GM19025 (cell line): ENCODE results near the gene TP53I11.

Experiments
- ATAC-seq: cut with Tn5 transposase; IDR thresholded peaks from one replicate; pipeline ENCODE4 v1.9.1; 2021; ENCODE audit warnings: mild to moderate bottlenecking, low read depth, moderate library complexity; ENCODE audit not compliant: unreplicated experiment

Gene TP53I11, protein sequence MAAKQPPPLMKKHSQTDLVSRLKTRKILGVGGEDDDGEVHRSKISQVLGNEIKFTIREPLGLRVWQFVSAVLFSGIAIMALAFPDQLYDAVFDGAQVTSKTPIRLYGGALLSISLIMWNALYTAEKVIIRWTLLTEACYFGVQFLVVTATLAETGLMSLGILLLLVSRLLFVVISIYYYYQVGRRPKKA

DNA sequence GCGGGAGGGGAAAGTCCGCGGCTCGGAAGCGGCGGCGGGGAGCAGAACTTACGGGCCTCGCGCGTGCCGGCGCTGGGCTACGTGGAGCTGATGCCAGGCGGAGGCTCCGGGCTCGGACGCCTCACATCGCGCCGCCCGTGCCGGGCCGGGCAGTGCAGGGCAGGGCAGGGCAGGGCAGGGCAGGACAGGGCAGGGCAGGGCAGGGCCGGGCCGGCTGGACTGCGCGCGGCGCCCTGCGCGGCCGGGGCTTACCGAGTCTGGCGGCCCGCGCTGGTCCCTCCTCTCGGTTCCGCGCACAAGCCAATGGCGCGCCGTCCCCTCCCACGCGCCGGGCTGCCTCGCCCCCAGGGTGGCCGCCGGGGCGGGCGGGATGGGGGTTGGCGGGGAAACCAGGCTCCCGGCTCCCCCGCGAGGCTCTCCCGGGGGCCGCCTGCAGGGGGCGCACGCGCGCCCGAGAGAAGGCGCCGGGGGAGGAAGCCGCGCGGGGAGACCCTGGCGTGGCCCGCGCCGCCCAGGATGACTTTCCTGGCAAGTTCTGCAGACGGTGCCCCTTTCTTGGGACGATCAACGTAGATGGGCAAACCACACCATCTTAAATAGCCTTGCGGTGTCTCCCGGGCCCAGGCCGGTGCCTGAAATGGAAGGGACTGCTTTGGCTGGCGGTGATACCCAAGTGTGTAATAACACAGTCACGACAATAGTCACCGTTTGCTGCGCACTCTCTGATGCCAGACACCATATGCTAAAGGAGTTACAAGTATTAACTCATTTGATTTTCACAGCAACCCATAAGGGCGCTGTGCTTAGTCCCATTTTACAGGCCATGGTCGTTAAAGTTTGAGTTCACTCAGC lies at the start of gene TP53I11:
Gene TP53I11, minus strand, starts transcription at position 259 of the 852 bp plus-strand sequence. CDS start 12,548 bp downstream, outside the sequence.
- no peak for ATAC-seq

DNA sequence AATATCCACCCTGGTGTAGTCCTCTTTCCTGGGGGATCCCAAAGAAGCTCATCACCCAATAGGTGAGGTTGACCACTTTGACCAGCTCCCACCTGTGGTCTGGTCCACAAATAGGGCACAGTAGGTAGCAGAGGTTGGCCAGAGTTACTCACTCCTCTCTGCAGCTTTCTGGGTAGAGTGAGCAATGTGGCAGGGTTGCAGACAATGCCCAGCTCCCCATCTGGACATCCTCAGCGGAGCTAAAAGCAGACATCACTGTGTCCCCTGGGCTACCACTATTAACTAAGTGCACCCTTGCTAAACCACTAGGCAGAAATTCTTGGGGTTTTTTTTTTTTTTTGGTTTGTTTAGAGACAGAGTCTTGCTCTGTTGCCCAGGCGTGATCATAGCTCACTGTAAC lies 48.4 kb upstream of the TP53I11 start:
- ATAC-seq: no peak

DNA sequence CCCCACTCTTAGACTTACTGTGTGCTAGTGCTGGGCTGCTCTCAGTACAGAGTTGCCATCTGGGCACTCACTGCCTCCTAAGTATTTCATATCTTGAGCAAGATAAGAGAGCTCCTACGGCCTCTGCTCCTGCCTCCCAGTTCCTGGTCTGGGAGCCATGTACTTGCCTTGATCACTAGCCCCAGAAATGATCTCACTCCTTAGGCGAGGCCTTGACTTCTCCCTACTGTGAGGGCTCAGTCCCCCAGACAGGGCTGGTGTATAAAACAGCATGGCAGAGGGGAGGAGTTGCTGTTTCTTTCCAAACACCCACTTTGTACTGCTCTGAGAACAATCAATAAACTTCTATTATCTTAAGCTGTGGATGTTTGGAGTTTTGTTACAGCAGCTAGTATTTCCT lies 47.4 kb upstream of the TP53I11 start:
- no peak for ATAC-seq

DNA sequence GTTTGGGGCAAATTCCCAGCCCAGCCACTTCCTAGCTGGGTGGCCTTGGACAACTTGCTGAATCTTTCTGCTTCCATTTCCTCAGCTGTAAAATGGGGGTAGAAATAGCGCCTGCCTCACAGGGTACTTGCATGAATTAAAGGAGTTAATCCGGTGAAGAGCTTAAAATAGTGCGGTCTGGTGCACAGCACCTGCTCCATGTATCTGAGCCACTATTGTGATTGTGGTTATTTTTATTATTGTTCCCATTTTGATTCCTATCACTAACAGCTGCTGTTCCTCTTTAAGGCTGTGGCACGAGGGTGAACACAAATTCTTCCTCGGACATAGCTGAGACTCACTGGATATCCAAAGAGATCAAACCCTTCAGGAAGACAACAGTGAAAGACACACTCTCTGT lies 46.9 kb upstream of the TP53I11 start:
- ATAC-seq: no peak

DNA sequence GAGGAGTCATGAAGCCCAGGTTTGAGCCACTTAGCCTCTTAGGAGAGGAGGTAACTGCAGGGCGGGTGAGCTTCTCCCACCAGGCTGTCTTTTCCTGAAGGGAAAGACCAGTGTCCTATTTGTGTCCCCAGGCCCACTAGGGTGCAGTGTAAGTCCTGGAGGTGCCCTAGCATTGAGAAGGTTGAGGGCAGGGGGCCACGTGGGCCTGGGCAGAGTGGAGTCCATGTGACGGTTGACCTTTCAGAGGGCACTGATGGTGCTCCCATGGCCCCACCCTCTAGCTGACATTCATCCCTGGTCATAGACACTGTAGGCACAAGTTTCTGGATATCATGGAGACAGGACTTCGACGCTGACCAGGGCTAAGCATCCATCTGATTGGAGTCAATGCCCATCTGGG lies 44.1 kb upstream of the TP53I11 start:
- no peak for ATAC-seq

DNA sequence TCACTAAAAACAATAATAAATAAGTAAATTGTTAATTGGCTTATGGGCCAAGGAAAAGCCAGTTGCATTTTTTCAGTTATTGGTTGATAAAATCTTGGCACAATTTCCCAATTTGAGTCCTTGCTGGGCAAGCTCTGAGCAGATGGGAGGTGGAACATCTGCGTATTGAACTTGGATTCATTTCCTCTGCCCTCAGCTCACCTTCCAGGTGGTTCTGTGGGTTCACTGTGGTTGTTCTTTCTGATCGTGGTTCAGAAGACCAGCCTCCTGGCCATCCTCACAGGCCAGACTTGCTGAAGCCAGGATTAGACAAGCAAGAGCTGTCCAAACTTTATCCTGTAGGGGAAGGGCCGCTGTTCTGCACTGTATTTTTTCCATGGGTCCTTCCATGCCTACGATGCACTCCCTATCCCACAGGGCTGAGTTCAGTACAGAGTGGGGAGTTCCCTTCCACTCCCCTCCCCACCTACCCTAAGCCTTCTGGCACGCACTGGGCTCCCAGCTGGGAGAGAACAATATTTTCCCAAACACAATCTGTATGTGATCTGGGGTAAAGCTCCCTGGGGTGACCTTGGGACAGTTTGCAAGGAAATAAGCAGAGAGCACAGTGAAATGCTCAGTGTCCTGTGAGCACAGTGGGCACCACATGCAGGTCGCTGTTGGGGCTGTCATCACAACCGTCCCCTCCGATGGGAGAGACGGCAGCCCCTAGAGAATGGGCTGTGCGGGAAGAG lies 43.5 kb upstream of the TP53I11 start:
- ATAC-seq: no peak

DNA sequence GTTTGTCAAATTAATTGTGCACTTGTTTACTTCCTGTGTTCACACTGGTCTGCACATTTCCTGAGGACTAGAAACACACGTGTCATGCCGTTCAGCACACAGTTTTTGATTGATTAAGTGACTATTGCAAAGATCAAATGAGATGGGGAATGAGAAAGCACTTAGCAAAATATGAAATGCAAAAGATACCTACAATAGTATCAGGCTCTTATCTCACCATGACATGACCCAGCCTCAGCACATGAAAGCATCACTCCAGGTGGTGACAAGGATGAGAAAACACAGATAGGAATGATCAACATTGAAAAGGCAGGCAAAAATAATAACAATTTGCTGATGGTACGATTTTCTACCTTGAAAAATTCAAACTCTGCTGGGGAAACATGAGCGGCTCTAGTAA lies 42.1 kb upstream of the TP53I11 start:
- ATAC-seq: no peak

DNA sequence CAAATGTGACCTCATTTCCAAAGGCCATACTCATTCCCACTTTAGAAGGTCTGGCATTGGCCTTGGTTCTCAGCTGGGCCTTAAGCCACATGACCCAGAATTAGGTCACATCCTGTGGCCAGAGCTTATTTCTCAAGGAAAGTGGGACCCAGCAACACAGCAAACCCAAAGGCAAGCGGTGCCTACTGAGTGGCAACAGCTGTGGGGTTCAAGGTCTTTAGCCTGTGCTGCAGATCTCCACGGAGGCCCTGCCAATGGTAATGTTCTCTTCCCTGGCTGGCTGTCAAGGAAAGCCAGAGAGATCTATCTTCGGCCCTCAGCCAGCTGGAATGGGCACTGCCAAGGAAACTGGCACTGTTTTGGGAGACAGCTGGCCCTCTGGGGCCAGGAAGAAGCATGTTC lies 41.5 kb upstream of the TP53I11 start:
- ATAC-seq: no peak

DNA sequence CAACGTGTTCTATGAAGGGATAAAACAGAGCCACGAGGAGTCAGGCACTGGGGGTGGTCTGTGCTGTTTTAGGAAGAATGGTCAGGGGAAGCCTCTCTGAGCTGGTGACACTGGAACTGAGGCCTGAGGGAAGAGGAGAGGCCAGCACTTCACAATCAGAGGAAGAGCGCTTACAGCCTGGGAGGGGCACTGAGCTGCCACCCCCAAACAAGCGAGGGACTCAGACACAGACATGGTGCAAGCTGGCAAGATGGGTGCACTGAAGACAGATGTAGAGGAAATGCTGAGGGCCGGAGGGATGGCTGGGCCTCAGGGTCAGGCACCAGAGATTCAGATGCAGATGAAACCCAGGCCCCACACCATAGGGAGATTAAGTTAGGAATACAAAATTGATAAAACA lies 40.0 kb upstream of the TP53I11 start:
- no peak for ATAC-seq

DNA sequence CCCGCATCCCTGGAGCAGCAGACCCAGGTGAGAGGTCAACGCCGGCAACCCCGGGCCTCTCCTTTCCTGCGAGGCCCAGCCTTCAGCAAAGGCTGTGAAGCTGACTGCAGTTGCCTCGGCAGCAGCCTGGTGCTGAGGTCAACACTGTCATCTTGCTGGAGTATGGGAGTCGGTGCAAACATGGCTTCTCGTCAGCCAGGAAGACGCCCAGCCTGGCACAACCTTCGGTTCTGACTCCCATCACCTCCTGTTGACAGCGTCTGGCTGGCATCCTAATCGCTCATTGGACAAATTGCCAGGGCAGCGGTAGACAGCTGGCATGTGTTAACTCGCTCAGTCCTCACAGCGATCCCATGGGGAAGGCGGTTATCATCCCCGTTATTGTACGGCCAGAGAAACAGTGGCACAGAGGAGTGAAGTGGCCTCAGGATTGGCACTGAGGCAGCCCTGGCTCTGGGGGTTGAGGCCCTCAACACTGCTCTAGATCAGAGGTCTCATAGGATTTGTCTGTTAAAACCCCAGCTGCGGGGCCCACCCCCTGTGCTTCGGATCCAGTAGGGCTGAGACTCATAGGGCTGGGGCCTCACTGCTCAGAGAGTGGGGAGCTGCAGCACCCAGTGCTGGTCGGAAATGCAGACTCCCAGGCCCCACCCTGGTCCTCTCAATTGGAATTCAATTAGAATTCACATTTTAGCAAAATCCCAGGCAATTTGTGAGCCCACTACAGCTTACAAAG lies 39.3 kb upstream of the TP53I11 start:
- no peak for ATAC-seq

DNA sequence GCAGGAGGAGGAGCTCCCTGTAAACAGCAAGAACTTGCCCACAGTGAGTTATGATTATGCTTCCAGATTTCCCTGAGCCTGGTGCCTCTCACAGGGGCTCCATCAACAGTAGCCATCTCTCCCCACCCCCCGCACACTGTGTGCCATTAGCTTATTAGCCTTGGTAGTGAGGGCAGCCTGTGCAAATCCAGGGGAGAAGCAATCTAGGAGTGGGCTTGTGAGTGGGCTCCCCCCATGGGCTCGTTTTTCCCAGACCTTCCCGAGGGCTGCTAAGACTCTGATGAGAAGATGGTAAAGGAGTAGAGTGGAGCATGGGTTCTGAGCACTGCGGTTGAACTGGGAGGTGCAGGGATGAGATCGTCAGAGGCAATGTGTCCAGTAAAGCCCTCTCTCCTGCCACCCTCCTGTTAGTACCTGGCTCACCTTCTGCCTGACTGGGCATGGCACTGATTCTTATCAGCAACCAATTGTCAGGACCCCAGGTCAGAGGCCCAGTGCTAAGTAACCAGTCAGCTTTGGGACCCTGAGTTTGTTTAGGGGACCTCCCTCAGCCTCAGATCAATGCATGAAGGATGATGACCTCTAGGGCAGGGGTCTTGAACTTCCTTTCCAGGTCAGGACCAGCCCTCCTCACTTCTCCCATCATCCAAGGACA lies 38.4 kb upstream of the TP53I11 start:
- no peak for ATAC-seq

DNA sequence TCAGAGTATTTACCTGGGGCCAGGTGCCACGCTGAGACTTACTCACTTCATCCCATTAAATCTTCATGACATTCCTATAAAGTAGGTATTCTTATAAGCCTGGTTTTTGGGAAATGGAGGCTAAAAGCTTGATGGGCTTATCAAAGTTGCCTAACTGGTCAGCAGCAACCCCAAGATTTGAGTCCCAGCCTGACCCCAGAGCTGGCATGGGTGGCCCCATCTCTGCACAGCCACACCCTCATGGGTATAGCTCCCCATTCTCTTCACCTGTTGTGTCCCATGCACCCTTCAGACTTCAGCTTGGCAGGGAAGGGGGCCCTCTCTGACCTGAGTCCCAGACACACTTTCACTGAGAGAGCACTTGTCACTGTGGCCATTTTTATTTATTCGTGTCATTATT lies 37.4 kb upstream of the TP53I11 start:
- ATAC-seq: no peak

DNA sequence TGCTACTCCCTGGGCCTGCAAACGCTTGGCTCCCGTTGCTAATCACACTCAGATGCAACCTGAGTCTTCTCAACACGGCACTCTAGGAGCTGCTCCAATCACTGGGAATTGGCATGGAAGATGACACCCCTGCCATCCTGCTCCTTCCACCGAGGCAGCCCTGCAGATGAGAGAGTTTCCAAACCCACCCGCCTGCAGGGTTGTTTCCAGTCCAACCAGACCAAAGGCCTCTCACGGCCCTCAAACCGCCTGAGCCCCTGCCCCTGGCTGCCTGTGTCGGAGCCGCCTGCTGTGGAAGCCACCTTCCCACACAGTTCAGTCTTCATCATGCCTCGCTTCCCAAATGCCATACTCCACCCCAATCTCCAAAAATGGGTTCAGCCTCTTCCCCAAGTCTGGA lies 36.8 kb upstream of the TP53I11 start:
- ATAC-seq: no peak

DNA sequence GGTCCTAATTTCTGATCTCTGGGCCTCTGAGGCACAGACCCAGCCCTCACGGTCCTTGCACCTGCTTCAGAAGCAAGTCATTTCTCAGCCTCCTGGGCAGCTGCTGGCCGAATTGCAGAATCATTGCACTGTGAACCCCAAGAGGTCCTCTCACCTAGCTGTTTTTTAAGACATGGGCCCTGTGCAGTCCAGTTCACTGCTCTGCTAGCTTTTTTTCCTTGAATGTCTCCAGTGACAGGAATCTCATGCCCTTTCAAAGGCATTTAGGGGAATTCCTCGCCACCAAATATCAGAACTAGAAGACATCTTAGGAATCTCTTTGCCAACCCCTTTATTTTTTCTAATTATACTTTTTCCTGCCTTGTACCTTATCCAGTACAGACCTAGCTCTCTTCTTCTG lies 35.6 kb upstream of the TP53I11 start:
- ATAC-seq: no peak

DNA sequence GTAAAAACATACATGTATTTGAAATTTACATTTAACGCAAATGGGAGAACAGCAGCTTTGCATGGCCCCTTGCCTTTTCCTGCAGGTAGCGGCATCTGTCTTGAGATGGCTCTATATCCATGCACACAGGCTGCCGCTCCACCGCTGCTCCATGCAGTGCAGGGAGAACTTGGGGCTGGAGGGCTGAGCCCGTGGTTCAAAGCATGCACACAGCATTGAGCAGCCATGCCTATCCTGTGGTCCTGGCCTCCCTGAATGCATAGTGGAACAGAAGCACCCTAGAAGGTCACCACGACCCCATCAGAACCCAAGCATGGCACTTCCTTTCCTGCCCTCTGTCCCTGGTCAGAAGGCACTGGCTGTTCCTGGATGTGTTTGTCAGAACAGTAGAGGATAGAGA lies 35.0 kb upstream of the TP53I11 start:
- no peak for ATAC-seq

DNA sequence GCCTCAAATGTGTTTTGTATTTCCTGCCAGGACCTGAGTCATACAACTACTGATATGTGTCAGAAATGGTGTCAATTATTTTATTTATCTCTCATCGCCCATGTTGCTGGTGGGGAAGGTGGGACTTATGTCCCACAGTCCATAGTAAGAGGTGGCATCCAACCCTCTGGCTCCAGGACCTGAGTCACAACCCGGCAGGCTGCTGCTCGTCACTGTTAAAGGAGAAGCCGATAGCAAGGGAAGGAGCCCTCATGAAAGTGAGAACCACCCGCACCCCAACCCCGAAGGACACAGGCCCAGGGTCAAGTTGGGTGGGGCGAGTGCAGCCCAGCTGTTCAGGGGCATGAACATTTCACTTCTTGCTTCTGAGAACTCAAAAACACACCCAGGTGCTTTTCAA lies 33.1 kb upstream of the TP53I11 start:
- ATAC-seq: no peak

DNA sequence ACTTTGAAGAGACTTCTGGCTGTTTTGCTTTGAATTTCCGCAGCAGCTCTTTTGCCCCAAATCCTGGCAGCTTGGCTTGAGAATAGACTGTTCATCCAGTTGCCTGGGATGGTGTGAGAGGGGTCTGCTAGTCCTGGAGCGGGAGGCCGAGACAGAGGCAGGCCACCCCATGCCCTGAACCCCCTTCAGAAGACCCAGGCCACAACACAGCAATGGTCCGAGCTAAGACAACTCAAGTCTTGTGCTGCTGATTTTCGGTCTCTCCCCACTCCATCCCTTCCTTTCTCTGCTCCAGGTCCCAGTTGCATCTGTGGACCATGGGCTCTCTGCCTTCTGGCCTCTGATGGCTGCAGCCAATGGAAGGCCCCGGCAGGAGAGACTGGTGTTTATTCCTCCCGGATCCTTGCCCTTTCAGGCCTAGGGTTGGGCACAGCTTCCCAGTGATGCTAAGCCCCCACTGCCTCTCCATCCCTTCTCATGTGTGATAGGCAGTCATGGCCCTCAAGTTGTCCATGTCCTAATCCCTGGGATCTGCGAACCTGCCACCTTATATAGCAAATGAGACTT lies 31.9 kb upstream of the TP53I11 start:
- ATAC-seq: no peak

DNA sequence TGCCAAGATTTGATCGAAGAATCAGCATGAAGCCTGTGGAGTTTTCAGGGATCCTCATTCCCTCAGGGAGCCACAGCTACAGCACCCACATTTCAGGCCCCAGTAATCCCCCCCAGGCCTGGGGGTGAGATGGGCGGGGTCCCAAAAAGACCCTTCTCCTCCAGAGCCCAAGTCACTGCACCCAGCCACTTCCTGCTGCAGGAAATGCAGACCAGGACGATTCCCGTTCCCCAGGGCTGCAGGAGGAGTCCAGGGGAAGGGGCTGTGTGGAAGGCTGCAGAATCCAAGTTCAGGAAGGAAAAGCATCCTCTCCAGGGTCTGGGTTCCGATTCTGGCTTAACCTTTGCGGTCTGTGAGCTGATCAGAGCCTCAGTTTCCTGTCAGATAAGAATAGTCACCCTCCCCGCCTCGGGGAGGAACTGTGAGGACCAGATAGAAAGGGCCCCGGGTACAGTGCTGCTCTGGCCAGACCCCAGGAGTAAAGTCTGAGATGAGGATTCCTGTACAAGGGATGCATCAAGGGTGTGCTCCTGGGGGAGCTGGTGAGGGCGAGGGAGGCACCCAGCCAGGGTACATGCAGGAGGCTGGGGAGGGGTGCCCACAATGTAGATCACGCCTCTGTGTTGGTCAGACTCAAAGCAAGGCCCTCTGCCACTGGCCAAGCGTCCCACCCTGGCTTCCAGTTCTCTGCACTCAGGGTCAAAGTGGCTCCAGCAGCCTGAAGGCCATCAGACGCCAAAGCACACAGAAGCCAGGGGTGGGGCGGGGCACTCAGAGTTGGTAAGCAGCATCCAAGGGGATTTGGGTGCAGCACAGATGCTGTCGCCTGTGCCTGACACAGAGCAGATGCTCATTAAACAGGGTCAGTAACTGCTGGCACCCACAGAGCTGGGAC lies 30.1 kb upstream of the TP53I11 start:
- no peak for ATAC-seq
